PC-3 (cell line): Measurements from ENCODE around the gene RETREG1. TPM values are rescaled to one million over a fixed set of nuclear protein-coding genes. Genes with fewer than 3 reads are reported as not detected.

Experiments used
- ATAC-seq: fragments of 200-7000 bp; cut with Tn5 transposase; 2 replicates; pipeline ENCODE4 v1.9.1; 2020; ENCODE audit warnings: mild to moderate bottlenecking, moderate library complexity
- BruUV-seq: library from RNA; stranded (reverse); fragments of 400-500 nt; replicated peaks from 2 replicates; lab custom pipeline; 2021; lab: Mats Ljungman, UMichigan
- CTCF ChIA-PET: fragments of 300-600 bp; sonication (Branson Sonifier 250); formaldehyde crosslinking; loops from one replicate; lab custom pipeline; 2022; ENCODE audit warnings: antibody characterized with exemption; lab: Charles Lee
- POLR2A ChIA-PET: fragments of 300-600 bp; sonication (Branson Sonifier 250); formaldehyde crosslinking; loops from one replicate; lab custom pipeline; 2022; ENCODE audit warnings: antibody characterized with exemption; ENCODE audit not compliant: unreplicated experiment; lab: Charles Lee
- DNase-seq: peaks from one replicate; pipeline ENCODE4 v3.0.0-alpha.2; 2015
- H2AFZ ChIP-seq: fragments of 300-600 bp; sonication (generic); 2 replicates; pipeline ENCODE4 v1.6.0; 2016; ENCODE audit warnings: antibody characterized with exemption, low read length
- H3F3A ChIP-seq: fragments of 300-600 bp; sonication (generic); one replicate; pipeline ENCODE4 v1.6.0; 2017; ENCODE audit warnings: antibody characterized with exemption, low read length, control low read depth, mild to moderate bottlenecking; ENCODE audit not compliant: unreplicated experiment
- H3K27ac ChIP-seq: fragments of 300-600 bp; sonication (generic); 2 replicates; pipeline ENCODE4 v1.5.1; 2016; ENCODE audit warnings: mild to moderate bottlenecking, low read length
- H3K27me3 ChIP-seq: fragments of 300-600 bp; sonication (generic); 2 replicates; pipeline ENCODE4 v1.6.1; 2016; ENCODE audit warnings: low read length, mixed read lengths
- H3K36me3 ChIP-seq: fragments of 300-600 bp; sonication (generic); 2 replicates; pipeline ENCODE4 v1.6.1; 2016; ENCODE audit warnings: low read depth, mixed run types, low read length, mixed read lengths
- H3K4me1 ChIP-seq: fragments of 300-600 bp; sonication (generic); 2 replicates; pipeline ENCODE4 v1.5.1; 2016; ENCODE audit warnings: low read length; ENCODE audit not compliant: insufficient read depth
- H3K4me2 ChIP-seq: fragments of 300-600 bp; sonication (generic); 2 replicates; pipeline ENCODE4 v1.6.0; 2016; ENCODE audit warnings: low read length
- H3K4me3 ChIP-seq: fragments of 300-600 bp; sonication (generic); 2 replicates; pipeline ENCODE4 v1.5.1; 2016; ENCODE audit warnings: mild to moderate bottlenecking, low read length, mixed read lengths
- H3K79me2 ChIP-seq: fragments of 300-600 bp; sonication (generic); 2 replicates; pipeline ENCODE4 v1.6.1; 2017; ENCODE audit warnings: low read length, mixed read lengths
- H3K9ac ChIP-seq: fragments of 300-600 bp; sonication (generic); 2 replicates; pipeline ENCODE4 v1.6.0; 2016; ENCODE audit warnings: mild to moderate bottlenecking, low read length
- H3K9me2 ChIP-seq: fragments of 300-600 bp; sonication (generic); replicated peaks from 2 replicates; pipeline ENCODE4 v1.6.1; 2016; ENCODE audit warnings: mixed run types, low read length, mixed read lengths
- H3K9me3 ChIP-seq: fragments of 300-600 bp; sonication (generic); 2 replicates; pipeline ENCODE4 v1.6.1; 2016; ENCODE audit warnings: low read length, mixed read lengths
- H4K20me1 ChIP-seq: fragments of 300-600 bp; sonication (generic); 2 replicates; pipeline ENCODE4 v1.6.1; 2016; ENCODE audit warnings: low read length, mixed read lengths
- CTCF ChIP-seq: fragments of 300-600 bp; sonication (generic); conservative IDR thresholded peaks from 2 replicates; pipeline ENCODE4 v1.5.1; 2017; ENCODE audit warnings: antibody characterized with exemption, low read depth, mild to moderate bottlenecking, low read length
- EZH2 ChIP-seq: fragments of 300-600 bp; sonication (generic); IDR thresholded peaks from one replicate; pipeline ENCODE4 v1.6.1; 2017; ENCODE audit warnings: antibody characterized with exemption, mild to moderate bottlenecking, low read length; ENCODE audit not compliant: unreplicated experiment
- EZH2phosphoT487 ChIP-seq: fragments of 300-600 bp; sonication (generic); IDR thresholded peaks from 2 replicates; pipeline ENCODE4 v1.6.1; 2018; ENCODE audit warnings: mild to moderate bottlenecking, antibody characterized with exemption, low read length, borderline replicate concordance
- intact Hi-C: fragments of 100-400 bp; cut with micrococcal nuclease; formaldehyde crosslinking; loops from 2 replicates; pipeline ENCODE4 v1.9.0; 2023
- total RNA-seq: library from RNA; depleted of rRNA; stranded (reverse); fragments of >200 nt; gene quantifications from 2 replicates; pipeline ENCODE4 v1.2.3, GENCODE V29; 2014

RETREG1 gene
- total RNA-seq, 1 experiment from 2014 or later: 1.7 TPM

GRCh38 chr5:16595881-16596580, 20.8 kb downstream of the RETREG1 start:
- no TSS peak for BruUV-seq
- POLR2A ChIA-PET: no interaction called here
- Histone ChIP-seq H3K9me3 (no peaks in the 10 kb centered on the region), H3K79me2 (no peaks in the 10 kb centered on the region), H2AFZ (no peak overlapping the region), H4K20me1 (no peaks in the 10 kb centered on the region), H3F3A (no peaks in the 10 kb centered on the region), H3K4me2 (no peak overlapping the region), H3K27me3 (no peaks in the 10 kb centered on the region), H3K9ac (no peak overlapping the region), H3K4me1 (no peaks in the 10 kb centered on the region), H3K9me2 (no peaks in the 10 kb centered on the region), H3K36me3 (no peaks in the 10 kb centered on the region), H3K27ac (no peak overlapping the region), H3K4me3 (no peak overlapping the region)
- DNase-seq (no peak), ATAC-seq (no peak)
- CTCF ChIA-PET: no interaction called here
- TF ChIP-seq EZH2 (no peak), CTCF (no peak), EZH2phosphoT487 (no peak)
- intact Hi-C loops: no loop called here

- Histone ChIP-seq H2AFZ (no peak overlapping the region), H3K27me3 (no peaks in the 10 kb centered on the region), H3K4me3 (no peak overlapping the region), H4K20me1 (no peaks in the 10 kb centered on the region), H3K36me3 (no peaks in the 10 kb centered on the region), H3K27ac (no peak overlapping the region), H3K9me2 (no peaks in the 10 kb centered on the region), H3K79me2 (no peaks in the 10 kb centered on the region), H3K9ac (no peak overlapping the region), H3K4me1 (peaks cover 5% of the 10 kb centered on the region), H3F3A (no peaks in the 10 kb centered on the region), H3K9me3 (no peaks in the 10 kb centered on the region), H3K4me2 (no peak overlapping the region)
- ChIA-PET POLR2A (interaction anchor here (0.7 kb wide), 1 partner anchor 122 kb away, joined by 4 read pairs; no protein-coding TSS in a partner anchor), CTCF (no interaction called here)
- intact Hi-C loops: no loop called here
- TF ChIP-seq EZH2: no peak
- no peak for TF ChIP-seq CTCF
- no peak for TF ChIP-seq EZH2phosphoT487
- ATAC-seq (no peak), DNase-seq (no peak)
- no TSS peak for BruUV-seq
Observed at GRCh38 chr5:16593628-16594027, 23.2 kb downstream of the RETREG1 start.

GRCh38 chr5:16593013-16593412, 23.8 kb downstream of the RETREG1 start:
- Histone ChIP-seq H3F3A (no peaks in the 10 kb centered on the region), H3K27me3 (no peaks in the 10 kb centered on the region), H3K9me2 (no peaks in the 10 kb centered on the region), H2AFZ (no peak overlapping the region), H3K4me1 (peaks cover 11% of the 10 kb centered on the region), H4K20me1 (no peaks in the 10 kb centered on the region), H3K27ac (no peak overlapping the region), H3K36me3 (no peaks in the 10 kb centered on the region), H3K9ac (no peak overlapping the region), H3K9me3 (no peaks in the 10 kb centered on the region), H3K4me3 (no peak overlapping the region), H3K79me2 (no peaks in the 10 kb centered on the region), H3K4me2 (no peak overlapping the region)
- ATAC-seq (no peak), DNase-seq (peak; percentile 30)
- no TSS peak for BruUV-seq
- CTCF ChIA-PET: no interaction called here
- POLR2A ChIA-PET: no interaction called here
- no peak for TF ChIP-seq EZH2phosphoT487
- no peak for TF ChIP-seq EZH2
- TF ChIP-seq CTCF: no peak
- intact Hi-C loops: no loop called here
